Measurements from ENCODE around the gene CAMSAP1.

Gene CAMSAP1

GRCh38 chr9:135759676-135760300, 147.6 kb downstream of the CAMSAP1 start:
- CTCF ChIA-PET: interaction anchor here (0.7 kb wide), 1 partner anchor 449 kb away, joined by 5 read pairs; no protein-coding TSS in a partner anchor

GRCh38 chr9:135758870-135759269, 148.5 kb downstream of the CAMSAP1 start:
- no peaks in the 10 kb centered on the region for H3K9me3 ChIP-seq (ENCODE audit: control insufficient read depth, insufficient read depth, low read depth, low read length)
- TF ChIP-seq ZNF776 (tag by site-specific recombination; IDR thresholded peaks at IDR 0.05; ENCODE audit: borderline replicate concordance) (no peak), ZNF777 (tag by site-specific recombination; IDR thresholded peaks at IDR 0.05; ENCODE audit: borderline replicate concordance) (no peak), MYNN (tag by site-specific recombination; IDR thresholded peaks at IDR 0.05; ENCODE audit: borderline replicate concordance) (no peak), SP3 (tag by site-specific recombination; IDR thresholded peaks at IDR 0.05) (no peak)
- CTCF ChIA-PET: interaction anchor here (0.6 kb wide), 1 partner anchor 381 kb away, joined by 3 read pairs; no protein-coding TSS in a partner anchor
- no peak overlapping the region for H3K27ac ChIP-seq (ENCODE audit: extremely low read depth, low read depth, low read length)
- POLR2A ChIA-PET: no interaction called here
- H3K4me1 ChIP-seq (ENCODE audit: control insufficient read depth, insufficient read depth, low read length): no peaks in the 10 kb centered on the region
- no peak overlapping the region for H3K4me3 ChIP-seq (ENCODE audit: low read depth, low read length)
- no peaks in the 10 kb centered on the region for H3K36me3 ChIP-seq (ENCODE audit: control insufficient read depth in 2 of 2, insufficient read depth in 1 of 2, low read length in 2 of 2)

More at GRCh38 chr9:135759676-135760300, 147.6 kb downstream of the CAMSAP1 start:
- H3K36me3 ChIP-seq (ENCODE audit: control insufficient read depth in 2 of 2, insufficient read depth in 1 of 2, low read length in 2 of 2): no peaks in the 10 kb centered on the region
- no peak overlapping the region for H3K4me3 ChIP-seq (ENCODE audit: low read depth, low read length)
- no peaks in the 10 kb centered on the region for H3K4me1 ChIP-seq (ENCODE audit: control insufficient read depth, insufficient read depth, low read length)
- H3K27ac ChIP-seq (ENCODE audit: extremely low read depth, low read depth, low read length): no peak overlapping the region
- no peak for TF ChIP-seq HIC1 (tag by site-specific recombination; IDR thresholded peaks at IDR 0.05)
- TF ChIP-seq ZNF623 (tag by site-specific recombination; IDR thresholded peaks at IDR 0.05): no peak
- TF ChIP-seq KLF1 (tag by site-specific recombination; IDR thresholded peaks at IDR 0.05): no peak
- TF ChIP-seq, protein P1, sequence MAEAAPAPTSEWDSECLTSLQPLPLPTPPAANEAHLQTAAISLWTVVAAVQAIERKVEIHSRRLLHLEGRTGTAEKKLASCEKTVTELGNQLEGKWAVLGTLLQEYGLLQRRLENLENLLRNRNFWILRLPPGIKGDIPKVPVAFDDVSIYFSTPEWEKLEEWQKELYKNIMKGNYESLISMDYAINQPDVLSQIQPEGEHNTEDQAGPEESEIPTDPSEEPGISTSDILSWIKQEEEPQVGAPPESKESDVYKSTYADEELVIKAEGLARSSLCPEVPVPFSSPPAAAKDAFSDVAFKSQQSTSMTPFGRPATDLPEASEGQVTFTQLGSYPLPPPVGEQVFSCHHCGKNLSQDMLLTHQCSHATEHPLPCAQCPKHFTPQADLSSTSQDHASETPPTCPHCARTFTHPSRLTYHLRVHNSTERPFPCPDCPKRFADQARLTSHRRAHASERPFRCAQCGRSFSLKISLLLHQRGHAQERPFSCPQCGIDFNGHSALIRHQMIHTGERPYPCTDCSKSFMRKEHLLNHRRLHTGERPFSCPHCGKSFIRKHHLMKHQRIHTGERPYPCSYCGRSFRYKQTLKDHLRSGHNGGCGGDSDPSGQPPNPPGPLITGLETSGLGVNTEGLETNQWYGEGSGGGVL (tag by site-specific recombination; IDR thresholded peaks at IDR 0.05): no peak
- no peak; the same call in 1 of the 2 replicates for TF ChIP-seq GLIS2 (tag by site-specific recombination; IDR thresholded peaks at IDR 0.05)
- no peak for TF ChIP-seq ZNF626 (tag by site-specific recombination; IDR thresholded peaks at IDR 0.05)
- no peak for TF ChIP-seq ZNF677 (tag by site-specific recombination; IDR thresholded peaks at IDR 0.05)
- TF ChIP-seq ZNF280D (tag by site-specific recombination; IDR thresholded peaks at IDR 0.05): no peak
- no peak for TF ChIP-seq ZXDB (tag by site-specific recombination; IDR thresholded peaks at IDR 0.05)
- no peak for TF ChIP-seq ZIC2 (tag by site-specific recombination; IDR thresholded peaks at IDR 0.05)
- no peak for TF ChIP-seq ZFP37 (tag by site-specific recombination; IDR thresholded peaks at IDR 0.05)
- no peak for TF ChIP-seq KLF9 (tag by site-specific recombination; IDR thresholded peaks at IDR 0.05; ENCODE audit: low read depth)
- TF ChIP-seq ZNF704 (tag by site-specific recombination; IDR thresholded peaks at IDR 0.05): no peak
- POLR2A ChIA-PET: no interaction called here
- H3K9me3 ChIP-seq (ENCODE audit: control insufficient read depth, insufficient read depth, low read depth, low read length): no peaks in the 10 kb centered on the region
